NCI-H446 (cell line): ENCODE measurements around the gene GIMAP5.

Experiments used
- DNase-seq, 2 experiments: peaks; one replicate each; lab custom pipeline; 2025; lab: John Stamatoyannopoulos, UW

The GIMAP5 gene

DNA sequence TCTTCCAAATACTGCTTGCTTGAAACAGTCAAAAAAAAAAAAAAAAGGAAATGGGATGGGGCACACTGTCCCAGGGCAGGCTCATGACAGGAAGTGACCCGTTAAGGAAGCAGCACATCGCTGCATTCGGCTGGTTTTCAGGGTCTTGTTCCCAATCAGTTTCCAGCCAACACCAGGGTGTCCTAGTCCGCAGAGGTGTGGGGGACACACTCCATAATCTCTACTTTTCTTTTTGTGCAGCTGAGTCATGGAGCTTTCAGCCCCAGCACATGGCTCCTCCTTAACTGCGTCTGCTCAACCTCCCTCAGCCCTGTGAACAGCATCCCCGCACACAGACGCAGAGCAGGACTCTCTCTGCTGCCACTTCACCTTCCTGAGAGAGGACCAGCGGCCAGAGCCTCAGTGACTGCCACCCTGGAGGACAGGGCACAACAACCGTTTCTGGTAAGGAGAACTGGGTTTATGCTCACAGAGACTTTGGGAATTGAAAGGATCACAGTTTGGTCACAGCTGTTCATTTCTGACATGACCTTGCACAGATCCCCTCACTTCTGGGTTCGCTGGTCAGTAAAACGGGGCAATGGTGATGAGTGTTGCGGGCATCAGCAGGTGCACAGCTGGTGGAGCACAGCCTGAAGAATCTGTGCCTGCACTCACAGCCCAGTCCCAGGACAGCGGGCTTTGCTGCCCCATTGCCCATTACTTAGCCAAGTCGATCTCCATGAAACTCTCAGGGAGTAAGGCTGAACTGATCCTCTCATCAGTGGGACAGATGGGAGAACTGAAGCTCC lies at the start of gene GIMAP5:
Gene GIMAP5 (plus strand): TSS at position 154 of the 791 bp plus-strand sequence. CDS start 3,467 bp downstream, outside the sequence.
- no peak for DNase-seq

DNA sequence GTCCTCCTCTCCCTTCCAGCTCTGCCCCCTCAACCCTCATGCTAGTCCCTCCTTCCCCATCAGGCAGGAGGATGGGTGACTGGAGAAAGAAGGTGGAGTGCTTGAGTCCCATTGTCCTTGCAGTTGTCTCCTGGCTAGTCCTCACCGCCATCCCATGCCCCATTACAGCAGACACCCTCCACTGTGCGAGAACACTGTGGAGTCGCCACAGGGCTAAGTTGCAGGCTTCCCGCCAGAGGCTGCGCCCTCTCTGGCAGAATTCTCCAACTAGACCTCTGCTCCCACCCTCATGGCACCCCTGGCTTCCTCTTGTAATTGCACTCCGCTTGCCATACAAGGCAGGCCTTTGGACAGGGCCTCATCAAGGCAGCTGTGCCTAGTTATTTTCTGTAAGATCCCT lies 48.6 kb upstream of the GIMAP5 start:
- DNase-seq = no peak

DNA sequence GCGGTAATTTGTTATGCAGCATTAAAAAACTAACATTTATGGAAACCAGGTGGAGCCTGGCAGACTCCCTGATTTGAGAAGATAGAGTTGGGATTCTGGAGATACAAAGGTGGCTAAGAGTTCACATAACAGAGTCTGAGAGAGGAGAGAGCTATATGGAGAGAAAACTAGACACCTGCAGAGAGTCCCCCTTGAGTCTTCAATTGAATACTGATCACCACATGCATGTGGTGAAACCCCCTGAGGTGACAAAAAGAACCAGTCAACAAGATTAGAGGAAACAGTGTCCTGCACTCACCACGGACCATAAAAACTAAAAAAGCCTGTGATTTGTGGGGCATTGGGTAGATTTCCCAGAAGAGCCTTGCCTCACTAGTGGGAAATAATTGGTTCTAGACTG lies 41.6 kb upstream of the GIMAP5 start:
- no peak for DNase-seq

DNA sequence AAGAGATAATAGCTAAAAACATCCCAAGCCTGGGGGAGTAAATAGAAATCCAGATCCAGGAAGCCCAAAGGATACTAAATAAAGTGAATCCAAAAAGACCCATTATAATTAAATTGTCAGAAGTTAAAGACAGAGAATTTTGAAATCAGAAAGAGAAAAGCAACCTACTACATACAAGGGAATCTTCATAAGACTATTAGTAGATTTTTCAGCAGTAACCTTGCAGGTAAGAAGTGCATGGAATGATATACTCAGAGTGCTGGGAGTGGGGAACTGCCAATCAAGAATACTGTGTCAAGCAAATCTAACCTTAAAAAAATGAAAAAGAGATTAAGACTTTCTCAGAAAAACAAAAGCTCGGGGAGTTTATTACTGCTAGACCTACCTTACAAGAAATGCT lies 34.0 kb upstream of the GIMAP5 start:
- no peak for DNase-seq

DNA sequence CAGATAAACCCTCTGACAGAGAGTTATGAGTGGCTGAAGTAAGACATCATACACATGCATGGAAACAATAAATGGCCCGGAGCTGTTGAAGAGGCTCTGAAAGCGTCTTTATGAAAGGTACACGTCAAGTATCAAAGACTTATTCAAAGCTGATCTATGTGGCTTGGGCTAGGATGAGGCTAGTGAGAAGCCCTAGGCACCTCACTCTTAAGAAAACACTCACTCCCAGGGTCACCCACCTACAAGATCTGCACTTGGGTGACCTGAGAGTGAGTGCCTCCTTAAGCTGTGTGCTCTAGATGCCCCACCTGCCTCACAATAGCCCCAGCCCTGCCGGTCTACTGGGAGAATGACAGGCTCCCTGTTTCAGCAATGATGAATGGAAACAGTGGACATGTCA lies 21.9 kb upstream of the GIMAP5 start:
- DNase-seq = no peak

DNA sequence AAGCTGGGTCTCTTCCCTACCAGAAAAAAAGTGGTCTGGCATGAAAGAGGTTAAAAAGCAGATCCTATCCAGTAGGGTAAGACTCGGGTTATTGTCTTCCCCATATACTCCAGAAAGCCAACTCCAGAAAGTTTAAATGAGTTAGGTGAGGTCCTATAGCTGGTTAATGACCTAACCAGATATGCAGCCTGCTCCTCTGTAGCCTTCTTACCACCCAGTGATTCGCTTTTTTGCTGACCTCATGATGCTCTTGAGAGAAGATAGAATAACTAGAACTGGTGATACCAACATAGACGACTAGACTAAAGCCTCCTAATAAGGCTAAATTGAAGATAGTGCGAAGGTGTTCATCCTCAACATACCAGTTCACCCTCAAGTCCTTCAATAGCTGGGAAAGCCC lies 21.5 kb upstream of the GIMAP5 start:
- DNase-seq = no peak

DNA sequence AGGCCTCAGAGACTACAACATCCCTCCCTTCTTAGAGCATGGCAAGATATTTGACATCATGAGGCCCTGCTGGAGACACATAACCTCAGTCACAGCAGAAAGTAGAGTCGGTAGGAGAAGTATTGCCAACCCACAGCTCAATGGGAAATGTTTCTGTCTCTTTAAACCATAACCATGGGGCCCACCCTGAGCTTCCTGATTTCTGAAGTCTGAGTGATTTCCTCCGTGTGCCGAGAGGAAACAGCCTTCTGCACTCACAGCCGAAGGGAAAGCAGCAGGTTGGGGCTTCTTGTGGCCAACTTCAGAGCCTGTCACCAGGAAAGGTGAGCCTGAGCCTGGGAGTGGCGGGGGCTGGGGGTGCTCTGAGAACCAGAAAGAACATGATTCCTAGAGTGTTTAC lies 20.9 kb upstream of the GIMAP5 start, which contains the start of gene GIMAP1:
Gene GIMAP1 (plus strand): TSS at position 246 of the 400 bp plus-strand sequence. CDS start 2,435 bp downstream, outside the sequence.
- DNase-seq = no peak

DNA sequence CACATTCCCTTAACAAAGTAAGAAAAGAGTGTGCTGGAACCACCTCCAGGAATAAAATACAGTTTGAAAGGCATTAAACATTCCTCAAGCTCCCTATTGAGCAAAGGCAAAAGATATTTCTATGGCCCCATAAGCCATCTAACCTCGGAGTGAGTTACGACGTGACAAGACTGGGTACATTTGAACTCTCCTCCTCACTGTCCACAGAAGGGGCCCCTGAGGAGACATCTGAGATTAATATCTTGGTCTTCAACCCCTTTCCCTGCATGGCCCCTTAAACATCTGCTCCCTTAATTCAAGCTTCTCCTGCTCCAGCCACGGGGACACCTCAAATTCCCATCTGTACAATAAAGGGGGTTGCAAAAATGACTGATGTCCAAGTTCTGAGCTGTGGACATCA lies 20.3 kb upstream of the GIMAP5 start:
- DNase-seq = no peak

DNA sequence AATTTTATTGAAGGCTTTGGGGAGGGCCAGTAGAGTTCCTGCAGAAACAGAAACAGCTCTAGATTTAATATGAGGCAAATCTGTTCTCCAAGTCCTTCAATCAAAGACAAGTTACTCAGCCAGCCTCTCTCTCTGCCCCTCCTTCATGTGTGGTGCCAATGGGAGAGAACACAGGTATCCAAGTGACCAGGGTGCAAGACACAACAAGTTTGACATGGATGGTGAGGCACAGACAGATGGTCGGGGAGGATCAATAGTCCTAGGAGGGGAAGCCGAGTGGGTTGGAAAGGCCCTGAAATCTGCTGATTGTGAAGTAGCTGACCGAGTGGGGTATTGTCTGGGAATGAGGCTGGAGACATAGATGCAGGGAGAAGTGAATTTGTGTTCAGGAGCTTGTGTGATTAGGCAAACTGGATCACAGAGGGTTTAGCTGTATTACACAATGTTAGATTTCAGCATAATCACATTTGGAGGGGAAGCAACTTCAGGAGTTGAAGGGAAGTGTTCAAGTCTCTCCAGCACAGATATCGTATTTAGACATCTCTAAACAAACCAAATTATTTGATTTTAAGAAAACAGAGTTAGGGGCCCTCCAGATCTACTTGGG lies 19.3 kb upstream of the GIMAP5 start:
- DNase-seq = no peak

DNA sequence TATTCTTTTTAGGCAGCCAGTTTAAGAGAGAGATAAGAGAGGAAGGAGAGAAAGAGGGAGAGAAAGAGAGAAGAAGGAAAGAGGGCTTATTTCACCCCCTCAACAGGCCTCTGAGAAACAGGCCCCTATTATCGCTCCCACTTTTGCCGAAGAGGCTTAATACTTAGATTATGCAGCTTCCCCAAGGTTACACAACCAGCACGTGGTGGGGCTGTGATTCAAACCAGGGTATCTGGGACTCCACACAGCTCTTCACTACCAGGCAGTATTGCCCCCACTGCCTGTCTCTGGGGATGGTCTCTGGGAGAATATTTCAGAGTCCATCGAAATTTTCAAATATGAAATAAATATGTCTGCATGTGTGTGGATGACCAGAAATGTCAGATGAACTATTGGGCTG lies 17.8 kb upstream of the GIMAP5 start:
- no peak for DNase-seq

DNA sequence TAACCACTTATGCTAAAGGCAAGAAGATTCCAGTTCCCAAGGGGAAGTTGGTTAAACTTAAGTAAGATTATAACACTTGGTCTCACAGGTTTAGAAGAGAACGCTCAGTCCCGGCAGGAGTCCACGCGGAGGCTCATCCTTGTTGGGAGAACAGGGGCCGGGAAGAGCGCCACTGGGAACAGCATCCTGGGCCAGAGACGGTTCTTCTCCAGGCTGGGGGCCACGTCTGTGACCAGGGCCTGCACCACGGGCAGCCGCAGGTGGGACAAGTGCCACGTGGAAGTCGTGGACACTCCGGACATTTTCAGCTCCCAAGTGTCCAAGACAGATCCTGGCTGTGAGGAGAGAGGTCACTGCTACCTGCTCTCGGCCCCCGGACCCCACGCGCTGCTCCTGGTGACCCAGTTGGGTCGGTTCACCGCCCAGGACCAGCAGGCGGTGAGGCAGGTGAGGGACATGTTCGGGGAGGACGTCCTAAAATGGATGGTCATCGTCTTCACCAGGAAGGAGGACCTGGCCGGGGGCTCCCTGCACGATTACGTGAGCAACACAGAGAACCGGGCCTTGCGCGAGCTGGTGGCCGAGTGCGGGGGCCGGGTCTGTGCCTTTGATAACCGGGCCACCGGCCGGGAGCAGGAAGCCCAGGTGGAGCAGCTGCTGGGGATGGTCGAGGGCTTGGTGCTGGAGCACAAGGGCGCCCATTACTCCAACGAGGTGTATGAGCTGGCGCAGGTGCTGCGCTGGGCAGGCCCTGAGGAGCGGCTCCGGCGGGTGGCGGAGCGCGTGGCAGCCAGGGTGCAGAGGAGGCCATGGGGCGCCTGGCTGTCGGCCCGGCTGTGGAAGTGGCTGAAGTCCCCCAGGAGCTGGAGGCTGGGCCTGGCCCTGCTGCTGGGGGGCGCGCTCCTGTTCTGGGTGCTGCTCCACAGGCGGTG lies 17.0 kb upstream of the GIMAP5 start:
- DNase-seq = no peak

DNA sequence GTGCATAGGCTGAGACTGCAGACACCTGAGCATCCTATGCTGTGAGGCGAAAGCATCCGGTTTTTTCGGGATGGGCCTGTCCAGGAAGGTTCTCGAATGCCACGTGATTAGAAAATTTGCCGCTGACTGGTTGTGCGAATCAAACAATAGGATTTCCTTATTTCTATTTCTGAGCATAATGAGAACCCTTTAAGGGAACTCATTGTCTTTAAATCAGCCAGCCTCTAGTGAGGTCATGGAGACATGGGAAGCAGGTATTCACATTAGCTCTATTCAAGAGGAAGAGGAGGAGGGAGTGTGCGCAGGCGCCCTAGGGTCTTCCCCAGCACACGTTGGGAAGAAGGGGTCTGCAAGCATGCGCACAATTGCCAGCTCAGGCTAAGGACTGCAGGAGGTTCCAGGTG lies 15.2 kb upstream of the GIMAP5 start:
- no peak for DNase-seq

DNA sequence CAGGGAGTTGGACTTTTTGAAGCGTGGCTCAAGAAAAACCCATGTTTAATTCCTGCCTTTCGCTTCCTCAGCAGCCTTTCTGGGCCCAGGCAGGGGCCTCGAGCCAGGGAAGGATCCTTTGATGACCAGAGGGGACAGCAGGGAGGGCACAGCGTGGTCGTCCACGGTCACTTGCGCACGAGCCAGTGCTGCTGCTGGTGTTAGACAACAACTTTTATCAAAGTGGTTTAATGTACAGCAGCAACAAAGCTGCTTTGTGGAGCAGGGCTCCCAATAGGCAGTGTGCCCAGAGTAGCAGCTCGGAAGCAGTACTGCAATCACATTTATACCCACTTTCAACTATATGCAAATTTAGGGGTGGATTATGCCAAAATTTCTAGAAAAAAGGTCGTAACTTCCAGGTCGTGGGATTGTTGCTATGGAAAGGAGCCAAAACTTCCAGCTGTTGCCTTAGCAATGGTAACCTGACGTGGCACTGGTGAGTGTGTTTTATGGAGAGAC lies 14.7 kb upstream of the GIMAP5 start:
- DNase-seq = no peak

DNA sequence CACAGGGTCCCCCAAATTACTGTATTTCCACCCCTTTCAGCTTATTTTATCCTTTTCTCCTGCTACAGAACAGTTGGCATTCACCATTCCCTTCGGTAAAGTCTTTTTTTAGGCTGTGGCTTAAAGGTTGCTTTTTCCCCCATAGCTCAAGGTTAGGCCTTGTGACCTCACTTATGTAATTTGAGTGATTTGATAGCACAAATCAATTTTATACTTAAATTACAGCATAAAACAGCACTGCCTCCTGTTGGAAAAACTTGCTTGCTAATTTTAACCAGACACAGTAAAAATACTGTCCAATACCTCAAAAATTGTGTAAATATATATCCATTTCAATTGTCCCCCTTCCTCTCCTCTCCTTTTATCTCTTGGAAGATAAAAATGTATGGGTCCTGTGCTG lies 13.8 kb upstream of the GIMAP5 start:
- no peak for DNase-seq

DNA sequence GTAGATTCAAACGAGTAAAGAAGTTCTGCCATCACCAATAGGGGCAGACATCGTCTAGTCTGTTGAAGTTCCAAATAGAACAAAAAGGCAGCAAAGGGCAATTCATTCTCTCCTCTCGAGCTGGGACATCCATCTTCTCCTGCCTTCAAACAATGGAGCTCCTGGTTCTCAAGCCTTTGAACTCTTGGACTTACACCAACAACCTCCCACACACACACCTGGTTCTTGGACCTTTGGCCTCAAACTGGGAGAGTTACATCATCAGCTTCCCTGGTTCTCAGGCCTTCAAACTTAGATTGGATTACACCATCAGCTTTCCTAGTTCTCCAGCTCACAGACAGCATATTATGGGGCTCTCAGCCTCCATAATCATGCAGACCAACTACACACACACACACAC lies 9.8 kb upstream of the GIMAP5 start:
- no peak for DNase-seq

DNA sequence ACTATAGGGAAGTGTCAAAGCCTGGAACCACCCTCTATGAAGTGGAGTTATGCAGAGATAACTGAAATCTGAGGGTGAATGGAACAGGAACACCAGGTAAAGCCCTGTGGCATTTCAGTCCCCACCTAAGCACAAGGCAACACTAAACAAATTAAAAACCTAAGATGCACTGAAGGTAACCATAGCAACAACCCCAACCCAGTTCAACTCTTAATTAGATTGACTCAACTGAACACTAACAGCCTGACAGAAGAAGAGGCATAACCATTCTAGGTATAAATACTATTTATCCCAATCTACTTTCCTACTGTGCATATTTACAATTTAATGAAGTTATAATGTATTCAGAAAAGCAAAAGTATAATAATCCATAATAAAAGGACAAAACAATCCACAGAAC lies 9.2 kb upstream of the GIMAP5 start:
- no peak for DNase-seq

DNA sequence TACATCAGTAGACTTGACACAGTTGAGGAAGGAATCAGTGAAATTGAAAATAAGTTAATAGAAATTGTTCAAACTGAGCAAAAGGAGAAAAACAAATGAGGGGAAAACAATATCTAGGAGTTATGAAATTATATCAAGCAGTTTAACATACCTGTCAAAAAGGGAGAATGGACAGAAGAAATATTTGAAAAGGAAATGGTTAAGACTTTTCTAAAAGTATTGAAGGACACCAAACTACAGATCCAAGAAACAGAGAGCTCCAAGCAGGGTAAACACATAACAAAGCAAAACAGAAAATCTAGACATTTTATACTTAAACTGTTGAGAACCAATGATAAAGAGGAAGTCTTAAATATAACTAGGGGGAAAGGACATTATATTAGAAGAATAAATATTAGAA lies 8.6 kb upstream of the GIMAP5 start:
- DNase-seq = no peak

DNA sequence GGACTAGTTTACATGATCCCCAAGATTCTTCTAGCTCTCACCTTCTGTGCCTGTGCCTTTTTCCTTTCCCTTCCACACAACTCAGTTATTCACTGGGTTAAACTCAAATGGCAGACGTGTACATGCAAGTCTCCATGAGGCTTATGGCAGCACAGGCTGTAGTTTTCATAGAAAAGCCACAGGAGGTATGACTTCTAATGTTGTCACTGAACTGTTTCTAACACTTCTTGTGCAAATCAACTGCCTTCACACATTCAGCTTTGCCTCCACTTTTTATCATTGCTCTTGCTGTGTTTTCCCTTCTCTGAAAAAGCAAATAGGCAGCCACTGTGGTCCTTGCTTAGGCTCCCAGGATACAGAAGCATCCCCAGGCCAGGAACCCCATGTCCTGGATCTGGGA lies 5.3 kb upstream of the GIMAP5 start:
- no peak for DNase-seq

DNA sequence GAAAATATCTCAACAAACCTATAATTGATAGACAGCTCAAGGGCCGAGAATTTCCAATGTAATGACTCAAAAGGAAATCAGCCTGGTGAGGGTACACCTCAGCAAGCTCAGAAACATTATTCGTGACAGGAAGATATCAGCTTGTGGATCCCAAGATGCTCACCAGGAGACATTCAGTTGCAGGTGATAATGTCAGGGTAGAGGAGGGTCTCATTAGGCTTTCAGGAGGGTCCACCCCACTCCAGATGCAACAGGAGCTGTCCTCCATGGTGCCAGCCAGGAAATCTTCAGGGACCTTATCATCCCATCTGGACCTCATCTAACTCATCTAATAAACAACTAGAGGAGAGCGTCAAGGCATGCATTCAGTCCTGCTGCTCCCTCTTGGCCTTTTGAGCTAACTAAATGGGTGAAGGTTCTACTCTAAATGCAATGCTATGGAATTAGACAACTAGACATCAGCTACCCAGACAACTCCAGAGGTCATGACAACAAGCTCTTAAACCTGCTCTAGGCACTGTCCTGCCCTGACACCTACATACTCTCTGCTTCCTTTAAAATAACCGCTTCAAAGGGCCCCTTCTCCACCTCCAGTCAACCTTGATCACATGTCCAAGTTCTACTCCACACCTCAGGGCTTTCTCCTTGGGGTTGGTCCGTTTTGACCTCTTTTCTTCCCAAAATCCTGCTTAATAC lies 4.3 kb upstream of the GIMAP5 start:
- DNase-seq = no peak

DNA sequence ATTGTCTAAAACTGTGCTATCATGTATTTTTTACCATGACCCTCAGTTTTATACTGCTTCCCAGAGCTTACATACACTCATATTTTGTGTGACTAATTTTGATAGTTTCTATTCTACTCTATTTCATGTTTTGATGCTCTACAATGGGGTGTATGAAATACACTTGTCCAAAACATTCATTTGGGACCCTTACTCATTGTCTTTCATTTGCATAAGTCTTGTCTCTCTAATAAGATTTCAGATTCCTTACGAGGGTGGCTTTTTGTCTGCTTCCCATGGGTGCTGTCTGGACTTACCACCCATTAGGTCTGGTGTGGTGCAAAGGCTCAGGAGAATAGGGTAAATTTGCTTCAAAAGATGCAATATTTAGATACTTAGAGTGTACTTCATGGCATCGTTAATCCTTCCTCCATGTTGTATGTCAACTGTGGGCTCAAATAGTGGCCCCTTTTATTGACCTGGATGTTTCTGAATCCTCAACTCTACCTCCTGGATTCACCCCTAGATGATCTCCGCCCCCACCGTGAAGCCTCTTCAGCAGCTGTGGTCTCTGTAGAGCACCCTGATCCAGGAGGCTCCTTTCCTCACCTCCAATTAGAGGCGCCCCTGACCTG lies 3.6 kb upstream of the GIMAP5 start:
- no peak for DNase-seq

DNA sequence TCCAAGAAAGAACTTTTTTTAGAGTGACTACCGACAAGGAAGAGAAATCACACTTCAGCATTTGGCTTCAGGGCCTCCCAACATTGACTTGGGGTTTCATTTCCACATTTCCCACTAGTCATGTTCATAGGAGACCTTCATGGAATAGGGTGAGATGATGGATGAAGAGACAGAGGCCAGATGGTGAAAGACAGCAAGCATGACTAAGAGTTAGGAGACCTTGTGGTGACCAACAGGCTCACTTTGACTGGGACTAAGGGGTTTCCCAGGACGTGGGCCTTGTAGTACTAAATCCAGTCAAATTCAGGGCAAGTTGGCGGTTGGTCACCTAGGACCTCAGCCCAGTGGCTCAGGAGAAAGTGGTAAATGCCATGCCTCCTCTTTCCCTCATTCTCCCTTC lies 3.0 kb upstream of the GIMAP5 start:
- DNase-seq = no peak
